ENCODE measurements around the gene TUSC7.

GRCh38 chr3:116667324-116667723 lies 42.3 kb upstream of the TUSC7 start:
- TF ChIP-seq, protein P1, sequence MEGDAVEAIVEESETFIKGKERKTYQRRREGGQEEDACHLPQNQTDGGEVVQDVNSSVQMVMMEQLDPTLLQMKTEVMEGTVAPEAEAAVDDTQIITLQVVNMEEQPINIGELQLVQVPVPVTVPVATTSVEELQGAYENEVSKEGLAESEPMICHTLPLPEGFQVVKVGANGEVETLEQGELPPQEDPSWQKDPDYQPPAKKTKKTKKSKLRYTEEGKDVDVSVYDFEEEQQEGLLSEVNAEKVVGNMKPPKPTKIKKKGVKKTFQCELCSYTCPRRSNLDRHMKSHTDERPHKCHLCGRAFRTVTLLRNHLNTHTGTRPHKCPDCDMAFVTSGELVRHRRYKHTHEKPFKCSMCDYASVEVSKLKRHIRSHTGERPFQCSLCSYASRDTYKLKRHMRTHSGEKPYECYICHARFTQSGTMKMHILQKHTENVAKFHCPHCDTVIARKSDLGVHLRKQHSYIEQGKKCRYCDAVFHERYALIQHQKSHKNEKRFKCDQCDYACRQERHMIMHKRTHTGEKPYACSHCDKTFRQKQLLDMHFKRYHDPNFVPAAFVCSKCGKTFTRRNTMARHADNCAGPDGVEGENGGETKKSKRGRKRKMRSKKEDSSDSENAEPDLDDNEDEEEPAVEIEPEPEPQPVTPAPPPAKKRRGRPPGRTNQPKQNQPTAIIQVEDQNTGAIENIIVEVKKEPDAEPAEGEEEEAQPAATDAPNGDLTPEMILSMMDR (conservative IDR thresholded peaks at IDR 0.05; ENCODE audit: low read depth, low read length), result no peak
- TF ChIP-seq EZH2 (IDR thresholded peaks at IDR 0.05; ENCODE audit: low read length, unreplicated experiment), result no peak
